HG03045 (cell line): ENCODE results near the gene ADRM1.

Experiments used
- ATAC-seq: cut with Tn5 transposase; IDR thresholded peaks from one replicate; pipeline ENCODE4 v1.9.1; 2021; ENCODE audit warnings: mild to moderate bottlenecking, moderate library complexity; ENCODE audit not compliant: unreplicated experiment

Gene ADRM1

GRCh38 chr20:62353289-62354030 lies 50.7 kb downstream of the ADRM1 start:
- ATAC-seq, result no peak

- no peak for ATAC-seq
Measured at GRCh38 chr20:62354031-62354808, 51.4 kb downstream of the ADRM1 start.

- ATAC-seq, result no peak
Measured at GRCh38 chr20:62354811-62355341, 52.1 kb downstream of the ADRM1 start.

GRCh38 chr20:62355516-62355877 lies 52.7 kb downstream of the ADRM1 start:
- ATAC-seq, result no peak

GRCh38 chr20:62355878-62356588 lies 53.2 kb downstream of the ADRM1 start:
- ATAC-seq, result no peak

GRCh38 chr20:62356589-62357186 lies 53.9 kb downstream of the ADRM1 start:
- no peak for ATAC-seq

- ATAC-seq, result no peak
Measured at GRCh38 chr20:62357187-62357667, 54.4 kb downstream of the ADRM1 start.

- ATAC-seq, result no peak
Measured at GRCh38 chr20:62357681-62358080, 54.9 kb downstream of the ADRM1 start.
